ENCODE measurements around the gene TENM4.

GRCh38 chr11:79371724-79372123 lies 69.1 kb downstream of the TENM4 start:
- no peak for TF ChIP-seq ZFP30 (CRISPR knock-in tag; IDR thresholded peaks at IDR 0.05)
- TF ChIP-seq CSDC2 (CRISPR knock-in tag; IDR thresholded peaks at IDR 0.05): no peak
- TF ChIP-seq ARNTL (CRISPR knock-in tag; IDR thresholded peaks at IDR 0.05; ENCODE audit: borderline replicate concordance, low read depth): no peak
- no peak for TF ChIP-seq ZFP3 (CRISPR knock-in tag; IDR thresholded peaks at IDR 0.05)
- no peak for TF ChIP-seq GLIS3 (CRISPR knock-in tag; IDR thresholded peaks at IDR 0.05)
- TF ChIP-seq RARB (CRISPR knock-in tag; IDR thresholded peaks at IDR 0.05): no peak
